HG03457 (cell line): ENCODE data around the gene GPR119.
"Not testable (repeated sequence)": the region's sequence is repeated elsewhere in the genome, so short reads cannot be mapped to it uniquely, and the experiment has no call there.

Experiments
- ATAC-seq: cut with Tn5 transposase; IDR thresholded peaks from one replicate; pipeline ENCODE4 v1.9.1; 2021; ENCODE audit warnings: moderate number of reproducible peaks; ENCODE audit not compliant: unreplicated experiment

The GPR119 gene

GRCh38 chrX:130339408-130340222 lies 45.9 kb downstream of the GPR119 start, which contains the start of gene SLC25A14:
SLC25A14 (plus strand) TSS chrX:130339919; CDS start chrX:130340279, 360 bp downstream.
- ATAC-seq, result peak; percentile 97

GRCh38 chrX:130338869-130339268 lies 46.6 kb downstream of the GPR119 start:
- not testable (repeated sequence) for ATAC-seq

- ATAC-seq, result no peak
Measured at GRCh38 chrX:130336531-130336930, 48.9 kb downstream of the GPR119 start.
